ENCODE data around the gene CNIH4. TPM values are rescaled to one million over a fixed set of nuclear protein-coding genes. Genes with fewer than 3 reads are reported as not detected.

CNIH4 gene
- total RNA-seq, 1 donor from 2014 or later = 77.2 TPM

- H3K4me3 Mint-ChIP-seq = peak overlapping the region; percentile 80
- DNase-seq = no peak
- no peaks in the 10 kb centered on the region for H3K27me3 Mint-ChIP-seq
- peak overlapping the region; percentile 7 for H3K27ac Mint-ChIP-seq
- H3K4me1 Mint-ChIP-seq = peaks cover 44% of the 10 kb centered on the region
- peaks cover 28% of the 10 kb centered on the region for H3K36me3 Mint-ChIP-seq (ENCODE audit: low read depth)
- no peaks in the 10 kb centered on the region for H3K9me3 Mint-ChIP-seq
- intact Hi-C loops (cut with micrococcal nuclease) = loop anchor here (1.0 kb wide), 1 partner anchor 10 kb away; no protein-coding TSS in a partner anchor
Observed at GRCh38 chr1:224358237-224358636, 1.6 kb downstream of the CNIH4 start.

- DNase-seq = no peak
- intact Hi-C loops (cut with micrococcal nuclease) = no loop called here
- H3K27ac Mint-ChIP-seq = no peak overlapping the region
Observed at GRCh38 chr1:224359207-224359606, 2.5 kb downstream of the CNIH4 start.

DNA sequence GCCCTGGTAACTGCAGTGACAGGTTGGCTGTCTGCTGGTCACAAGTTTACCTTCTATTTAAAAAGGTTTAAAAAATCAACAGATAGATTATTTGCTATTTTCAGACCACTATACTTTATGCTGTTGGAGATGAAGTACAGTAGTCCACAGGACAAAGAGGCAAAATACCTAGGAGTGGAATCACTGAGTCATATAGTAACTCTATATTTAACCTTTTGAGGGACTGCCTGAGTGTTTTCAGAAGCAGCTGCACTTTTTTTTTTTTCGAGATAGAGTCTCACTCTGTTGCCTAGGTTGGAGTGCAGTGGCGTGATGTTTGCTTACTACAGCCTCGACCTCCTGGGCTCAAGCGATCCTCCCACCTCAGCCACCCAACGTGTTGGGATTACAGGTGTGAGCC lies 11.7 kb downstream of the CNIH4 start:
- Mint-ChIP-seq H3K9me3 (no peaks in the 10 kb centered on the region), H3K27me3 (no peaks in the 10 kb centered on the region), H3K4me3 (peak overlapping the region; percentile 47), H3K36me3 (ENCODE audit: low read depth) (peaks cover 80% of the 10 kb centered on the region), H3K27ac (peak overlapping the region; percentile 86), H3K4me1 (peaks cover 55% of the 10 kb centered on the region)
- intact Hi-C loops (cut with micrococcal nuclease) = loop anchor here (1.0 kb wide), 2 partner anchors 10 to 14 kb away; no protein-coding TSS in a partner anchor
- DNase-seq = no peak

More at GRCh38 chr1:224359207-224359606, 2.5 kb downstream of the CNIH4 start:
- peak overlapping the region; percentile 27 for H3K4me3 Mint-ChIP-seq
- peaks cover 35% of the 10 kb centered on the region for H3K36me3 Mint-ChIP-seq (ENCODE audit: low read depth)
- peaks cover 43% of the 10 kb centered on the region for H3K4me1 Mint-ChIP-seq
- H3K9me3 Mint-ChIP-seq = no peaks in the 10 kb centered on the region
- H3K27me3 Mint-ChIP-seq = no peaks in the 10 kb centered on the region

GRCh38 chr1:224373008-224373590 lies 16.4 kb downstream of the CNIH4 start:
- H3K9me3 Mint-ChIP-seq = peaks cover 3% of the 10 kb centered on the region
- no peak overlapping the region for H3K4me3 Mint-ChIP-seq
- peaks cover 72% of the 10 kb centered on the region for H3K4me1 Mint-ChIP-seq
- peaks cover 87% of the 10 kb centered on the region for H3K36me3 Mint-ChIP-seq (ENCODE audit: low read depth)
- no peak for DNase-seq
- intact Hi-C loops (cut with micrococcal nuclease) = no loop called here
- H3K27ac Mint-ChIP-seq = peak overlapping the region; percentile 74
- H3K27me3 Mint-ChIP-seq = no peaks in the 10 kb centered on the region

GRCh38 chr1:224375059-224375458 lies 18.4 kb downstream of the CNIH4 start:
- H3K4me3 Mint-ChIP-seq = peak overlapping the region; percentile 56
- H3K9me3 Mint-ChIP-seq = peaks cover 3% of the 10 kb centered on the region
- DNase-seq = peak; percentile 65
- H3K4me1 Mint-ChIP-seq = peaks cover 75% of the 10 kb centered on the region
- intact Hi-C loops (cut with micrococcal nuclease) = loop anchor here (5.0 kb wide), 2 partner anchors 383 to 543 kb away; no protein-coding TSS in a partner anchor
- peak overlapping the region; percentile 85 for H3K27ac Mint-ChIP-seq
- H3K27me3 Mint-ChIP-seq = no peaks in the 10 kb centered on the region
- H3K36me3 Mint-ChIP-seq (ENCODE audit: low read depth) = peaks cover 83% of the 10 kb centered on the region

DNA sequence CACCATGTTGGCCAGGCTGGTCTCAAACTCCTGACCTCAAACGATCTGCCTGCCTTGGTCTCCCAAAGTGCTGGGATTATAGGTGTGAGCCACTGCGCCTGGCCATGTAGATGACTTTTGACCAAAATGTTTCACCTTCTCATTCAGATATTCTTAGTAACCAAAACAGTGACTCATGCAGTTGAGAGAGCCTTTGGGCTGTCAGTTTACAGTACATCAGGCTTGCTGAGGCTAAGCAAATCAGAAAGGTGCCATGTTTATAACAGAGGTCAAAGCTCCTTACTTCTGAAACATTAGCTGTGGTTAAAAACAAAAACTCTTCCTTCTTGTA lies 21.0 kb downstream of the CNIH4 start:
- Mint-ChIP-seq H3K4me3 (peak overlapping the region; percentile 56), H3K27ac (peak overlapping the region; percentile 84), H3K4me1 (peaks cover 84% of the 10 kb centered on the region)

DNA sequence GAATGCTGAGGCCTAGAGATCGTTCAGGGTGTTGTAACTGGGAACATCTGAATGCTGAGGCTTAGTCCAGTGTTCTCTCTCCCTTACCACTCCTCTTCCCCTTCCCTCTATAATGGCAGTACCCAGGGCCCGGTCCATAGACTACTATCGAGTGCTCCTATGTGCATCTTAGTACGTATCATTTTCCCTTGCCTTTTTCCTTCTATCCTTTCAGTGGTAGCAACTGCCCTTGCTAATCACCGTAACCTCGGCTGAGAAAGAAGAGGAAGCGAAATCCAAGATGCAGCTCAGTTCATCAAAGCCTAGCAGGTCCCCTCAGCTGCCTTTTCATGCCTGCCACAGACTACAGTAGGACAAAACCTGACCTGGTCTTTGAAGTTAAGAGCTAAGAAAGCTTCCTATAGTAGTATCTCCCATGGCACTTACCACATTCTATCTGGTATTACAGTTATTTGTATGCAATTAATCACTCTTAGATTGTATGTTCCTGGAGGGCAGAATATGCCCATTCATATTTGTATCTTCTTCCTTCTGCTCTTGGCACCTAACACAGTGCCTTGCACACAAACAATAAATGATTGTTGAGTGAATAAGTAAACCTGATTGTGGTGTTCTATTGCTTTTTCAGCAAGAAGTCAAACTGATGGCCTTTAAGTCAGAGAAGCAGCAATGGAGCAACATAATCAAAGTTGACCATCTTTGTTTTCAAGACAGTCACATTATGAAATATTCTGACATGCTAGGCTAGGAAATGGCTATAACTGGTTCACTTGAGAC lies 22.4 kb downstream of the CNIH4 start:
- Mint-ChIP-seq H3K4me3 (peak overlapping the region; percentile 80), H3K27me3 (no peaks in the 10 kb centered on the region)
- intact Hi-C loops (cut with micrococcal nuclease) = loop anchor here (5.0 kb wide), 2 partner anchors 387 to 547 kb away; no protein-coding TSS in a partner anchor

More for the DNA sequence above, 21.0 kb downstream of the CNIH4 start:
- Mint-ChIP-seq H3K27me3 (no peaks in the 10 kb centered on the region), H3K9me3 (peaks cover 3% of the 10 kb centered on the region), H3K36me3 (ENCODE audit: low read depth) (peaks cover 75% of the 10 kb centered on the region)
- intact Hi-C loops (cut with micrococcal nuclease) = loop anchor here (5.0 kb wide), 2 partner anchors 385 to 545 kb away; no protein-coding TSS in a partner anchor
- DNase-seq = peak; percentile 71

DNA sequence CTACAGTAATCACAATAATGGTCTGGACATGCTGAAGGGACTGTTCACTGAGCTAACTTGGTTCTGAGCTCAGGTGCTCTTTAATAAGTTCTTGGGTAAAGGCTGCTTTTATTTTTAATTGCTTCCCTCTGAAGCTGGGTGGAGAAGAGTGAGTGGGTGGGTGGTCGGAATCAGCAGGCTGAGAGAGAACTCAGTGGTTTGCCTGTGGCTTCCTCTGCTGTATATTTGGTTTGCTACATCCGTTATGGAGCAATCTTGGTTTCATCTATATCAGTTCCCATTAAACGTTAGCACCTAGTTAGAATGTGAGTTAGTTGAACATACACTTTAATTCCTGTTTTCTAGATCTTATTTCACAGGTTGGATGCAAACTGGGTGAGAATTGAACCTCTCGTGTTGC lies 23.3 kb downstream of the CNIH4 start:
- peaks cover 62% of the 10 kb centered on the region for H3K36me3 Mint-ChIP-seq (ENCODE audit: low read depth)
- intact Hi-C loops (cut with micrococcal nuclease) = loop anchor here (1.0 to 5.0 kb wide), 5 partner anchors 24 to 1047 kb away; partner anchors contain the start of genes CNIH4, LBR and WDR26
- peak; percentile 86 for DNase-seq

More for the DNA sequence above, 22.4 kb downstream of the CNIH4 start:
- Mint-ChIP-seq H3K36me3 (ENCODE audit: low read depth) (peaks cover 67% of the 10 kb centered on the region), H3K9me3 (peaks cover 2% of the 10 kb centered on the region), H3K4me1 (peaks cover 79% of the 10 kb centered on the region), H3K27ac (peak overlapping the region; percentile 82)
- DNase-seq = peak; percentile 56

GRCh38 chr1:224381880-224382548 lies 25.3 kb downstream of the CNIH4 start:
- Mint-ChIP-seq H3K9me3 (no peaks in the 10 kb centered on the region), H3K4me3 (peak overlapping the region; percentile 66), H3K4me1 (peaks cover 59% of the 10 kb centered on the region), H3K36me3 (ENCODE audit: low read depth) (peaks cover 56% of the 10 kb centered on the region), H3K27ac (peak overlapping the region; percentile 92), H3K27me3 (no peaks in the 10 kb centered on the region)
- DNase-seq = no peak
- intact Hi-C loops (cut with micrococcal nuclease) = loop anchor here (1.0 to 5.0 kb wide), 5 partner anchors 14 to 1045 kb away; partner anchors contain the start of genes LBR and WDR26

More for the DNA sequence above, 23.3 kb downstream of the CNIH4 start:
- Mint-ChIP-seq H3K27ac (peak overlapping the region; percentile 82), H3K4me1 (peaks cover 72% of the 10 kb centered on the region), H3K9me3 (no peaks in the 10 kb centered on the region), H3K27me3 (no peaks in the 10 kb centered on the region), H3K4me3 (peak overlapping the region; percentile 80)

DNA sequence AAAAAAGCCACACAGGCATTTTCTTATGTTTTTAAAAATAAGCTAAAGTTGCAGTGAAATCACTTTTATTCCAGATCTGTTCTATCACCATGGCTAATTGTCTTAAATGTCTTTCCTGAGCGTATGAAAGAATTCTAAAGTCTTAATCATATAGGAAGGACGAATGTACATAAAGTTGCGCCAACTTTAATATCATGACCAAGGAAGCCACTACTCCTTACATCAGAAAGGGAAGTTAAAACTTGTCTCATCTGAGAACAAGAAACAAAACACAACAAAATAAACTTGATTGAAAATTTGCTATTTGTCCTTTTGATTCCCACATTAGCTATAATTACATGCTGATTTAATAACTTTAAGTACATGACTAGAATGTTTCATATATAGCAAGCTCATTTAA lies 26.5 kb downstream of the CNIH4 start:
- no peak for DNase-seq
- H3K27ac Mint-ChIP-seq = peak overlapping the region; percentile 40
- no peaks in the 10 kb centered on the region for H3K9me3 Mint-ChIP-seq
- H3K27me3 Mint-ChIP-seq = no peaks in the 10 kb centered on the region
- H3K4me3 Mint-ChIP-seq = no peak overlapping the region
- peaks cover 51% of the 10 kb centered on the region for H3K36me3 Mint-ChIP-seq (ENCODE audit: low read depth)
- peaks cover 55% of the 10 kb centered on the region for H3K4me1 Mint-ChIP-seq
- intact Hi-C loops (cut with micrococcal nuclease) = loop anchor here (5.0 kb wide), 1 partner anchor 1044 kb away; the partner anchor contains the start of gene LBR

GRCh38 chr1:224387302-224387912 lies 30.7 kb downstream of the CNIH4 start:
- H3K4me3 Mint-ChIP-seq = no peak overlapping the region
- peaks cover 21% of the 10 kb centered on the region for H3K4me1 Mint-ChIP-seq
- peaks cover 61% of the 10 kb centered on the region for H3K36me3 Mint-ChIP-seq (ENCODE audit: low read depth)
- H3K27me3 Mint-ChIP-seq = no peaks in the 10 kb centered on the region
- peak overlapping the region; percentile 51 for H3K27ac Mint-ChIP-seq
- no peaks in the 10 kb centered on the region for H3K9me3 Mint-ChIP-seq
- intact Hi-C loops (cut with micrococcal nuclease) = no loop called here
- no peak for DNase-seq

DNA sequence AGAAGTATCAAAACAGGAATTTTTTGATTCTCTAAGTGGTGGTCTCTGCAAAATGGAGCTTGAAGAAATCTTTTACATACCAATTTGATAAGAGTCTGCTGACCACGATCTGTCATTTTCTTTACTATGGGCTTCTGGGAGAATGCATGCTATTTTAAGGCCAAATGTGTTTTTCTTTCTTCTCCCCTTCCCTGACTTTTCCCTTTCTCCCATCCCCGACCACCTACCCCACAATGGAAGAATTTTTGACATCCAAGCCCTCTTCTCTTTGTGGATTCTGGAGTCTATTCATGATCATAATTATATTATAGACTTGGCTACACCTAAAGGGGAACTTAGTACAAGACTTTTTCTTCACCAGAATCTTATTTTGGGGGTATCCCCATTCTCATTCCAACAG lies 31.3 kb downstream of the CNIH4 start:
- H3K4me1 Mint-ChIP-seq = peaks cover 24% of the 10 kb centered on the region
- H3K9me3 Mint-ChIP-seq = no peaks in the 10 kb centered on the region
- DNase-seq = no peak
- intact Hi-C loops (cut with micrococcal nuclease) = no loop called here
- no peaks in the 10 kb centered on the region for H3K27me3 Mint-ChIP-seq
- H3K27ac Mint-ChIP-seq = no peak overlapping the region
- no peak overlapping the region for H3K4me3 Mint-ChIP-seq
- peaks cover 64% of the 10 kb centered on the region for H3K36me3 Mint-ChIP-seq (ENCODE audit: low read depth)

DNA sequence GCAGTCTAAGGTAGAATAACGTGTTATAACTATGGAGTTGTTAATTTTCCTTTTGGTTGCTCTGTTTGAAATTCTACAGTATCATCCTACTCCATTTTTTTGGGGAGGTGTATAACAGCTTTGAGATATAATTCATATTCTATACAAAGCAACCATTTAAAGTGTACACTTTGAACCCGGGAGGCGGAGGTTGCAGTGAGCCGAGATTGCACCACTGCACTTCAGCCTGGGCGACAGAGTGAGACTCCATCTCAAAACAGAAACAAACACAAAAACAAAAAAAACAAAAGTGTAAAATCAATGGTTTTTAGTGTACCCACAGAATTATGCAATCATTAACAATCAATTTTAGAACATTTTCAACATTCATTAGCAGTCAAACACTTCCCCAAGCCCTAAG lies 33.8 kb downstream of the CNIH4 start:
- peaks cover 26% of the 10 kb centered on the region for H3K4me1 Mint-ChIP-seq

More for the DNA sequence above, 33.8 kb downstream of the CNIH4 start:
- no peak overlapping the region for H3K4me3 Mint-ChIP-seq
- no peak overlapping the region for H3K27ac Mint-ChIP-seq
- no peaks in the 10 kb centered on the region for H3K27me3 Mint-ChIP-seq
- H3K36me3 Mint-ChIP-seq (ENCODE audit: low read depth) = peaks cover 69% of the 10 kb centered on the region
- DNase-seq = no peak
- H3K9me3 Mint-ChIP-seq = no peaks in the 10 kb centered on the region
- intact Hi-C loops (cut with micrococcal nuclease) = no loop called here
